Small intestine (tissue), 16 donors: ENCODE measurements around the gene RNF227. TPM values are rescaled to one million over a fixed set of nuclear protein-coding genes. Genes with fewer than 3 reads are reported as not detected.
A peak's percentile ranks its signal among the peaks of the same experiment; 100 is the strongest.
"Not testable (repeated sequence)": the region's sequence is repeated elsewhere in the genome, so short reads cannot be mapped to it uniquely, and the experiment has no call there.

ENCODE experiments used
- DNase-seq, 2 donors: peaks; one replicate each; pipeline versions ENCODE4 v3.0.0 to v3.0.0-alpha.2; 2013
- FAIRE-seq: peaks from 2 replicates; lab custom pipeline; 2012; peaks lifted over from hg19 to GRCh38; lab: Jason Lieb, UNC
- H3K27ac ChIP-seq, 3 donors: one replicate each; pipeline ENCODE4 v1.5.1; 2013; ENCODE audit warnings: low read length in 2 of 3, mild to moderate bottlenecking in 2 of 3, control low read depth in 1 of 3, inconsistent platforms in 1 of 3, low read depth in 1 of 3, moderate library complexity in 1 of 3
- H3K27me3 ChIP-seq, 3 donors: one replicate each; pipeline ENCODE4 v1.6.1; 2013; ENCODE audit warnings: low read length in 3 of 3, inconsistent platforms in 1 of 3; ENCODE audit not compliant: control insufficient read depth in 3 of 3, insufficient read depth in 3 of 3
- H3K36me3 ChIP-seq, 3 donors: one replicate each; pipeline ENCODE4 v1.6.1; 2013; ENCODE audit warnings: low read length in 3 of 3, inconsistent platforms in 1 of 3, low read depth in 1 of 3, mild to moderate bottlenecking in 1 of 3, moderate library complexity in 1 of 3; ENCODE audit not compliant: control insufficient read depth in 3 of 3, insufficient read depth in 2 of 3
- H3K4me1 ChIP-seq, 3 donors: one replicate each; pipeline ENCODE4 v1.6.1; 2013; ENCODE audit warnings: low read length in 2 of 3, inconsistent platforms in 1 of 3, low read depth in 1 of 3, mild to moderate bottlenecking in 1 of 3, moderate library complexity in 1 of 3; ENCODE audit not compliant: control insufficient read depth in 3 of 3, insufficient read depth in 2 of 3
- H3K4me3 ChIP-seq, 3 donors: one replicate each; pipeline ENCODE4 v1.5.1; 2013; ENCODE audit warnings: low read length in 3 of 3, control low read depth in 1 of 3, inconsistent platforms in 1 of 3, low read depth in 1 of 3, mild to moderate bottlenecking in 1 of 3, moderate library complexity in 1 of 3
- H3K9me3 ChIP-seq, 2 donors: one replicate each; pipeline ENCODE4 v1.6.1; 2013; ENCODE audit warnings: low read depth in 1 of 2, low read length in 1 of 2; ENCODE audit not compliant: control insufficient read depth in 2 of 2, insufficient read depth in 1 of 2
- WGBS, 3 donors: extraction: QIAGEN DNeasy Blood & Tissue Kit; methylation state at CpG; one replicate each; pipeline ENCODE4 v1.1.7; 2013; 5-methylcytosine and 5-hydroxymethylcytosine counted together
- long read RNA-seq, 10 donors: transcript quantifications; one replicate each; lab custom pipeline, GENCODE V29; 2026
- polyA plus RNA-seq, 4 donors: library from polyadenylated mRNA; stranded (reverse) in 3 of 4; unstranded in 1 of 4; fragments of 200-250 nt in 3 of 4; fragments of 120-200 nt in 1 of 4; gene quantifications; one replicate each; pipeline versions ENCODE4 v1.2.1 to v1.2.3, GENCODE V29; 2013
- donor health status: healthy with polysubstance abuse.
- donor health status: control.
- donor health status: control.
- donor health status: Bipolar disorder and iron deficiency.
- donor health status: healthy.

The RNF227 gene
- polyA plus RNA-seq = 1 to 10 TPM; 1.9 to 3.0 (median 2.5) TPM
- long read RNA-seq, donor 1 = 0 reads
- long read RNA-seq, donor 2 = 0 reads
- long read RNA-seq, donor 3, partial matches to known transcripts = 0 of 3 reads
- long read RNA-seq, donor 3, other reads (novel, unspliced or antisense) = 0 of 3 reads
- long read RNA-seq, donor 4 = 0 reads
- long read RNA-seq, donor 5, partial matches to known transcripts = 0 of 2 reads
- long read RNA-seq, donor 5, other reads (novel, unspliced or antisense) = 0 of 2 reads
- long read RNA-seq, donor 6, transcript RNF227-202 (1 exons, 2,618 nt) = major isoform, 5 of 5 reads
- long read RNA-seq, donor 6, partial matches to known transcripts = 0 of 5 reads
- long read RNA-seq, donor 6, other reads (novel, unspliced or antisense) = 0 of 5 reads
- long read RNA-seq, donor 7, partial matches to known transcripts = 0 of 4 reads
- long read RNA-seq, donor 7, other reads (novel, unspliced or antisense) = 0 of 4 reads
- long read RNA-seq, donor 8, partial matches to known transcripts = 0 of 2 reads
- long read RNA-seq, donor 8, other reads (novel, unspliced or antisense) = 0 of 2 reads
- long read RNA-seq, donor 9, partial matches to known transcripts = 0 of 2 reads
- long read RNA-seq, donor 9, other reads (novel, unspliced or antisense) = 0 of 2 reads
- long read RNA-seq, donor 10, partial matches to known transcripts = 0 of 5 reads
- long read RNA-seq, donor 10, other reads (novel, unspliced or antisense) = 0 of 5 reads

DNA sequence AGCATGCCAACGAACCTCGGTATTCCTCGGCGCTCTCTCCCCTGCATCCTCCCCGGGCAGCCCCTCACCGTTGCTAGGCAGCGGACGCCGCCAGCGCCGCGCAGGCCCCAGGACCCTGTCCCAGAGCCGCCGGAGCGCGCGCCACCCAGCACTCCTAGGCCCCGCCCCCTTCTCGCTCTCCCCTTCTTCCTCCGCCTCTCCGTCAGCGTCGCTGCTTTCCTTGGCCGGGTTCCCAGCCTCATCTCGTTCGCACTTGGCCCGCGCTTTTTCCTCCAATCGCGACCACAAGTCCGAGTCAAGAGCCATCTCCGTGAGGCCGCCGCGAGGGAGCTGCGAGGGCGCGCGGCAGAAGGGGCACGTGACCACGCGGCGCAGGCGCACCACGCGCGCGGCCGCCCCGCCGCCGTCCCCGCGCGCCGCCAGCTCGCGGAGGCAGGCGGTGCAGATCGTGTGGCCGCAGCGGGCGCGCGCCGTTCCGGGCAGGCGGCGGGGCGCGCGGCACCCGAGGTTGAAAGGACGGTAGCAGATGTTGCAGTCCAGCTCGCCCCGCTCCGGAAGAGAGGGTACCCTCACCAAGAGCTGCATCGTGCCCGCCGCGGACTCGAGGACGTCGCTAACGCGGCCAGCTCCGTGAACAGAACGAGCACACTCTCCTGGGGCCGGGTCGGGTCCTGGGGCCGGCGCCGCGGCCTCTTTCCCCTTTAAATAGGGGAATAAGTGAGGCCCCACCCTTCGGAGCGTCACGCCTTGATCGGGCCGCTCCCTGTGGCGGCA, at the start of gene RNF227:
TSS of gene RNF227 (minus strand) at position 679 of the 774 bp plus-strand sequence. CDS start at position 585, 94 bp downstream.
- FAIRE-seq (no peak), DNase-seq (peak; percentile 91 to 96)
- WGBS, 3 donors = 0% methylated on average over 77 to 100 of the region's 100 CpGs
- Histone ChIP-seq H3K4me1 (peaks cover 0 to 18% (median 0%) of the 10 kb centered on the region in 3 donors), H3K27ac (peak within 1 kb of the TSS; percentile 92 to 97 (median 95)), H3K36me3 (peaks cover 0 to 20% (median under 1%) of the 10 kb centered on the region in 3 donors), H3K27me3 (peaks cover 0 to 8% (median 0%) of the 10 kb centered on the region in 3 donors), H3K4me3 (peak within 1 kb of the TSS; percentile 24 to 63 (median 54)), H3K9me3 (peaks cover 0 to 5% of the 10 kb centered on the region in 2 donors)

DNA sequence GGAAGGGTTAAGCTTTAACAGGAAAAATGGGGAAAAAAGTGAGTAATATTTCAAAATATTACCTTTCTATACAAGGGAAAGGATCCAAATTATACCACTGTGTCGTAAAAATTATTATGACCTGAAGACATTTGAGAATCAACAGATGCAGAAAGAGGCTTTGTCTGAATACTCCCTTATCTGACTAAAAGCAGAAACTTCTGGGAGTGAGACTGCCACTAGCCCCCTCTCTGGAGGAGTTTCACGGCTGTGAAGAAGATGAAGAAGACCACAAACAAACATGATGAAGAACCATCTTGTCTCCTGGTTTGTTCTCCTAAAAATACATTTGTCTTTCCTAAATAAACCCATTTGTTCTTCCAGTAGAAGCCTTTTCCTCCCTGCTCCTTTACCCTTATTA, 45.3 kb upstream of the RNF227 start:
- WGBS, 3 donors = 34 to 41% (median 39%) methylated on average over 2 of the region's 2 CpGs
- Histone ChIP-seq H3K4me3 (no peak overlapping the region), H3K36me3 (no peaks in the 10 kb centered on the region), H3K4me1 (no peaks in the 10 kb centered on the region), H3K9me3 (no peaks in the 10 kb centered on the region), H3K27ac (no peak overlapping the region), H3K27me3 (peaks cover 0 to 5% (median 2%) of the 10 kb centered on the region in 3 donors)
- FAIRE-seq (no peak), DNase-seq (no peak)

DNA sequence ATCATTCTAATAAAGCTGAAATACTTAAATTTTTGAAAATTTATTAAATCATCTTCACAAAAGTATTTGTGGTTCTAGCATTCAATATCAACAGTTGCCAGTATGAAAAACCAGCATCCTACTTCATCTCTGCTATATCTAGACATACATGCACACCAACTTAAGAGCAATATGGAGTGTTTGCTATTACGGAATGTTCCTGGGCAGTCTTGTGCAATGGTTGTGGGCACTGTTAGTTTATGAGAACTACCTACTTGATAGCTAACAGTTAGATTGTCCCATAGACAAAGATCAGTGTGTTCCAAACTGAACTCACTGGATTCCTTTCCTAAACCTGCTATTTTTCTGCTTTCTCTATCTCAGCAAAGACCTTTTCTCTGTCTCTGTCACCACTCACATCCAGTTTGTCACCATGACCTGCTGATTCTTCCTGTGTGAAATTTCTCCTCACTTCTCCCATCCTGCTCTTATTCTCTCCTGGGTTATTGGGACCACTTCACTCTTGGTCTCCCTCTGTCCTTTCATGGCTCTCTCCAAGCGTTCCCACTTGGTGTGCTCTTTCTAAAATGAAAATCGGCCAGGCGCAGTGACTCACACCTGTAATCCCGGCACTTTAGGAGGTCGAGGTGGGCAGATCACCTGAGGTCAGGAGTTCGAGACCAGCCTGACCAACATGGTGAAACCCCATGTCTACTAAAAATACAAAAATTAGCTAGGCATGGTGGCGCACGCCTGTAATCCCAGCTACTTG, 43.6 kb upstream of the RNF227 start:
- Histone ChIP-seq H3K27me3 (peaks cover 0 to 5% (median 2%) of the 10 kb centered on the region in 3 donors), H3K4me1 (no peaks in the 10 kb centered on the region), H3K27ac (no peak overlapping the region), H3K4me3 (no peak overlapping the region), H3K36me3 (no peaks in the 10 kb centered on the region), H3K9me3 (no peaks in the 10 kb centered on the region)
- 75 to 87% (median 84%) methylated on average over 9 of the region's 9 CpGs for WGBS, 3 donors
- DNase-seq (no peak), FAIRE-seq (no peak)

DNA sequence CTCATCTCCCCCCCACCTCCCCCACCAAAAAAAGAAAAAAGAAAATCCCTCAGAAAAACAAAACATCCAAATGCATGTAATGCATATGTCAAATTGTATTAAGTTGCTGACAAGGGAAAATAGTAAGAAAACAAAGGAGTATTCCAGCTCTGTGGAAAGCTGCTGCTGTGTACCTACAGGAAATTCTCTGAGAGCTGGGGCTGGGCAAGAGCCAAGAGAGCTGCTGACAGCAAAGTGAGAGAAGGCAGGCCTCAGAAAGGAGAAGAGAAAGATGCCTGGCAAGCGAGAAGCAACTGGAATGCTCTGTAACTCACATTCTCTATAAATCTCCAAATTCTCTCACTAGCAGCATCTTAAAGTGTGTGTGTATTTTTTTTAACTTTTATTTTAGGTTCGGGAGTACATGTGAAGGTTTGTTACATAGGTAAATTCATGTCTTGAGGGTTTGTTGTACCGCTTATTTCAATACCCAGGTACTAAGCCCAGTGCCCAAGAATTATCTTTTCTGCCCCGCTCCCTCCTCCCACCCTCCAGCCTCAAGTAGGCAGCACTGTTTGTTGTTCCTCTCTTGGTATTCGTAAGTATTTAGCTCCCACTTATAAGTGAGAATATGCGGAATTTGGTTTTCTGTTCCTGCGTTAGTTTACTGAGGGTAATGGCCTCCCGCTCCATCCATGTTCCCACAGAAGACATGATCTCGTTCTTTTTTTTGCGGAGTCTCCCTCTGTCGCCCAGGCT, 40.3 kb upstream of the RNF227 start:
- H3K36me3 ChIP-seq = peaks cover 0 to 2% (median 0%) of the 10 kb centered on the region in 3 donors
- FAIRE-seq (no peak), DNase-seq (peak in 1 of 2 donors; percentile 6)
- H3K4me3 ChIP-seq = no peak overlapping the region
- H3K27ac ChIP-seq = no peak overlapping the region
- peaks cover 0 to 3% (median 2%) of the 10 kb centered on the region in 3 donors for H3K27me3 ChIP-seq
- H3K9me3 ChIP-seq = no peaks in the 10 kb centered on the region
- no peaks in the 10 kb centered on the region for H3K4me1 ChIP-seq
- 82 to 87% (median 84%) methylated on average over 11 of the region's 11 CpGs for WGBS, 3 donors

DNA sequence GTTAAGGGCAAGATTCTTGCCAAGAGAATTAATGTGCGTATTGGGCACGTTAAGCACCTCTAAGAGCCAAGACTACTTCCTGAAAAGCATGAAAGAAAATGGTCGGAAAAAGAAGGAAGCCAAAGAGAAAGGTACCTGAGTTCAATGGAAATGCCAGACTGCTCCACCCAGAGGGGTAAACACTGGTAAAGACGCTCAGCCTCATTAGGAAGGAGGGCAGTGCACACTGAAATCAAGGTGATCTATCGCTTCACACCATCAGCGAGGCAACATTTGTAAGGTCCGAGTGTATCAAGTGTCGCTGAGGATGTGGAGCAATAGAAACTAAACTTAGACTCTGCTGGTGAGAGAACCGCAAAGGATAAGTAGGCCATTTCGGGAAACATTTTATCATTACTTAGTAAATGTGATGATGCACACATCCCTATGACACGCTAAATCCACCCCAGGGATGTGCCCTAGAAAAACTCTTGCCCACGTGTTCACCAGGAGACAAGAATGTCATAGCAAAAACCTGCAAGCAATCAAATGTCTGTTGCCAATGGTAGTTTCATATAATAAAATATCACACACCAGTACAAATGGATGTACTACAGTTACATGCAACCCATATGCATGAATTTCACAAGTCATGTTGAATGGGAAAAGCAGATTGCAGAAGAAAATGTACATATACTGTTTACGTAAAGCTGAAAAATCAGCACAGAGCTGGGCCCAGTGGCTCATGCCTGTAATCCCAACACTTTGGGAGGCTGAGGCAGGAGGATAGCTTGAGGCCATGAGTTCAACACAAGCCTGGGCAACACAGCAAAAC, 39.5 kb upstream of the RNF227 start:
- WGBS, 3 donors = 74 to 79% (median 79%) methylated on average over 13 of the region's 13 CpGs
- DNase-seq (no peak), FAIRE-seq (no peak)
- Histone ChIP-seq H3K27ac (no peak overlapping the region), H3K4me3 (no peak overlapping the region), H3K4me1 (no peaks in the 10 kb centered on the region), H3K27me3 (peaks cover 0 to 3% (median 2%) of the 10 kb centered on the region in 3 donors), H3K9me3 (no peaks in the 10 kb centered on the region), H3K36me3 (peaks cover 0 to 2% (median 2%) of the 10 kb centered on the region in 3 donors)

DNA sequence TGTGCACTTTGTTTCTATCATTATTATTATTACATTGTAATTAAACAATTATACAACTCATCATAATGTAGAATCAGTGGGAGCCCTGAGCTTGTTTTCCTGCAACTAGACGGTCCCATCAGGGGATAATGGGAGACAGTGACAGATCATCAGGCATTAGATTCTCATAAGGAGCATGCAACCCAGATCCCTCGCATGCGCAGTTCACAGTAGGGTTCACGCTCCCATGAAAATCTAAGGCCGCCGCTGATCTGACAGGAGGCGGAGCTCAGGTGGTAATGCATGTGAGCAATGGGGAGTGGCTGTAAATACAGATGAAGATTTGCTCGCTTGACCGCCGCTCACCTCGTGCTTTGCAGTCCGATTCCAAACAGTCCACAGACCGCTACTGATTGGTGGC, 37.2 kb upstream of the RNF227 start:
- H3K4me1 ChIP-seq, H3K27me3 ChIP-seq, FAIRE-seq, H3K9me3 ChIP-seq, DNase-seq, H3K4me3 ChIP-seq, H3K27ac ChIP-seq: not testable (repeated sequence)
- H3K36me3 ChIP-seq = peaks cover 3 to 11% (median 5%) of the 10 kb centered on the region in 3 donors
- WGBS, 3 donors = 94 to 95% (median 95%) methylated on average over 13 of the region's 13 CpGs
